T-helper 2 cell (primary cell): ENCODE measurements around the gene RAVER2.

Source experiments
- DNase-seq, 5 experiments: peaks; one replicate each; pipeline versions ENCODE4 v3.0.0 to v3.0.0-alpha.2; 2012 to 2022

RAVER2 gene

GRCh38 chr1:64878931-64879611 is 134.2 kb downstream of the RAVER2 start:
- no peak for DNase-seq

GRCh38 chr1:64880449-64880848 is 135.6 kb downstream of the RAVER2 start:
- DNase-seq = no peak

GRCh38 chr1:64881281-64881680 is 136.4 kb downstream of the RAVER2 start:
- no peak for DNase-seq
